OCI-LY7 (cell line): ENCODE data around the gene SCLY. TPM values are rescaled to one million over a fixed set of nuclear protein-coding genes. Genes with fewer than 3 reads are reported as not detected.

ENCODE experiments used
- BruUV-seq: library from RNA; stranded (reverse); fragments of 400-500 nt; replicated peaks from 2 replicates; lab custom pipeline; 2021; lab: Mats Ljungman, UMichigan
- CTCF ChIA-PET: fragments of 300-600 bp; sonication (Branson Sonifier 250); formaldehyde crosslinking; loops from one replicate; lab custom pipeline; 2022; ENCODE audit warnings: antibody characterized with exemption; ENCODE audit not compliant: unreplicated experiment; lab: Charles Lee
- POLR2A ChIA-PET: fragments of 300-600 bp; sonication (Branson Sonifier 250); formaldehyde crosslinking; loops from one replicate; lab custom pipeline; 2022; ENCODE audit warnings: antibody characterized with exemption; lab: Charles Lee
- DNase-seq: peaks from one replicate; pipeline ENCODE4 v3.0.0-alpha.2; 2015; ENCODE audit warnings: low spot score
- H2AFZ ChIP-seq: fragments of 200-600 bp; sonication (generic), shearing (Covaris generic); 2 replicates; pipeline ENCODE4 v1.6.1; 2014; ENCODE audit warnings: mild to moderate bottlenecking, antibody characterized with exemption, low read length, moderate library complexity
- H3K27ac ChIP-seq: fragments of 200-600 bp; sonication (generic); 2 replicates; pipeline ENCODE4 v1.5.1; 2014; ENCODE audit warnings: mixed run types, low read depth, mild to moderate bottlenecking, moderate library complexity, low read length, inconsistent platforms; ENCODE audit not compliant: poor library complexity, severe bottlenecking
- H3K36me3 ChIP-seq: fragments of 200-600 bp; sonication (generic); 2 replicates; pipeline ENCODE4 v1.6.1; 2014; ENCODE audit warnings: mild to moderate bottlenecking, antibody characterized with exemption, low read length, moderate library complexity, mixed read lengths; ENCODE audit not compliant: insufficient read depth
- H3K4me1 ChIP-seq: fragments of 200-600 bp; sonication (generic); 2 replicates; pipeline ENCODE4 v1.5.1; 2014; ENCODE audit warnings: mild to moderate bottlenecking, low read length; ENCODE audit not compliant: insufficient read depth, poor library complexity, severe bottlenecking
- H3K4me2 ChIP-seq: fragments of 200-600 bp; sonication (generic); 2 replicates; pipeline ENCODE4 v1.6.1; 2014; ENCODE audit warnings: mild to moderate bottlenecking, low read length
- H3K4me3 ChIP-seq: fragments of 200-600 bp; sonication (generic); 2 replicates; pipeline ENCODE4 v1.5.1; 2014; ENCODE audit warnings: mild to moderate bottlenecking, low read depth, low read length; ENCODE audit not compliant: poor library complexity, severe bottlenecking
- H3K79me2 ChIP-seq: fragments of 200-600 bp; sonication (generic); 2 replicates; pipeline ENCODE4 v1.6.1; 2016; ENCODE audit warnings: low read depth, mild to moderate bottlenecking, low read length, moderate library complexity, mixed read lengths; ENCODE audit not compliant: insufficient read depth
- H3K9me2 ChIP-seq: fragments of 200-600 bp; sonication (generic); 2 replicates; pipeline ENCODE4 v1.6.1; 2016; ENCODE audit warnings: mild to moderate bottlenecking, low read length, mixed read lengths; ENCODE audit not compliant: insufficient read depth
- H3K9me3 ChIP-seq: fragments of 200-600 bp; sonication (generic); 2 replicates; pipeline ENCODE4 v1.6.1; 2014; ENCODE audit warnings: mild to moderate bottlenecking, mixed run types, low read length, mixed read lengths
- H4K20me1 ChIP-seq: fragments of 200-600 bp; sonication (generic); 2 replicates; pipeline ENCODE4 v1.6.1; 2014; ENCODE audit warnings: mild to moderate bottlenecking, antibody characterized with exemption, low read length, moderate library complexity, mixed read lengths; ENCODE audit not compliant: insufficient read depth
- CTCF ChIP-seq: fragments of 200-600 bp; sonication (generic); conservative IDR thresholded peaks from 2 replicates; pipeline ENCODE4 v1.5.1; 2014; ENCODE audit warnings: mild to moderate bottlenecking, antibody characterized with exemption, low read length, moderate library complexity, mixed read lengths
- EZH2phosphoT487 ChIP-seq: fragments of 200-600 bp; sonication (generic); IDR thresholded peaks from 2 replicates; pipeline ENCODE4 v1.6.1; 2018; ENCODE audit warnings: low read depth, borderline replicate concordance, mild to moderate bottlenecking, mixed run types, antibody characterized with exemption, low read length, moderate library complexity, mixed read lengths
- intact Hi-C: fragments of 100-400 bp; cut with micrococcal nuclease; formaldehyde crosslinking; loops from one replicate; pipeline ENCODE4 v1.10.0; 2022; ENCODE audit not compliant: unreplicated experiment
- total RNA-seq, 2 experiments: library from RNA; depleted of rRNA in 1 of 2; stranded (reverse); fragments of >200 nt in 1 of 2; shearing (Covaris generic) in 1 of 2; gene quantifications; 2 replicates each; pipeline ENCODE4 v1.2.3, GENCODE V29; 2014 to 2022

The SCLY gene
- total RNA-seq, 2 experiments from 2014 or later = 29.9 to 41.7 TPM

- ChIA-PET CTCF (interaction anchor here (0.6 to 1.2 kb wide), 4 partner anchors 8 to 27 kb away, joined by 3 to 5 read pairs (median 4); no protein-coding TSS in a partner anchor), POLR2A (interaction anchor here (0.5 to 2.7 kb wide), 10 partner anchors 9 to 423 kb away, joined by 3 to 16 read pairs (median 3); partner anchors contain the start of gene SCLY)
- BruUV-seq = TSS peak; percentile 80
- no peak for DNase-seq
- peak overlapping the region; percentile 54 for H3K4me2 ChIP-seq
- peaks cover 12% of the 10 kb centered on the region for H3K4me1 ChIP-seq
- intact Hi-C loops = no loop called here
- no peaks in the 10 kb centered on the region for H3K9me2 ChIP-seq
- H3K79me2 ChIP-seq = no peaks in the 10 kb centered on the region
- H3K4me3 ChIP-seq = peak overlapping the region; percentile 18
- peak overlapping the region; percentile 1; the same call in 1 of the 2 replicates for H2AFZ ChIP-seq
- no peaks in the 10 kb centered on the region for H3K9me3 ChIP-seq
- no peaks in the 10 kb centered on the region for H4K20me1 ChIP-seq
- no peaks in the 10 kb centered on the region for H3K36me3 ChIP-seq
- TF ChIP-seq CTCF (no peak), EZH2phosphoT487 (no peak)
- H3K27ac ChIP-seq = peak overlapping the region; percentile 6
Observed at GRCh38 chr2:238098901-238099713, 38.3 kb downstream of the SCLY start.

- BruUV-seq = no TSS peak
- TF ChIP-seq CTCF (no peak), EZH2phosphoT487 (no peak)
- intact Hi-C loops = no loop called here
- Histone ChIP-seq H3K36me3 (no peaks in the 10 kb centered on the region), H2AFZ (no peak overlapping the region), H3K9me2 (no peaks in the 10 kb centered on the region), H4K20me1 (no peaks in the 10 kb centered on the region), H3K4me3 (no peak overlapping the region), H3K27ac (no peak overlapping the region), H3K4me2 (no peak overlapping the region), H3K4me1 (peaks cover 12% of the 10 kb centered on the region), H3K9me3 (no peaks in the 10 kb centered on the region), H3K79me2 (no peaks in the 10 kb centered on the region)
- no peak for DNase-seq
- ChIA-PET CTCF (no interaction called here), POLR2A (interaction anchor here (0.6 to 2.7 kb wide), 2 partner anchors 9 to 49 kb away, joined by 3 to 16 read pairs; no protein-coding TSS in a partner anchor)
Observed at GRCh38 chr2:238099714-238100048, 38.9 kb downstream of the SCLY start.
